NCI-H345 treated with DMSO at 0.1 percent for 48 hours (cell line): Measurements from ENCODE around the gene C1QL2.

Experiments used
- DNase-seq: peaks from one replicate; lab custom pipeline; 2025; ENCODE audit not compliant: unreplicated experiment; lab: John Stamatoyannopoulos, UW

The C1QL2 gene

DNA sequence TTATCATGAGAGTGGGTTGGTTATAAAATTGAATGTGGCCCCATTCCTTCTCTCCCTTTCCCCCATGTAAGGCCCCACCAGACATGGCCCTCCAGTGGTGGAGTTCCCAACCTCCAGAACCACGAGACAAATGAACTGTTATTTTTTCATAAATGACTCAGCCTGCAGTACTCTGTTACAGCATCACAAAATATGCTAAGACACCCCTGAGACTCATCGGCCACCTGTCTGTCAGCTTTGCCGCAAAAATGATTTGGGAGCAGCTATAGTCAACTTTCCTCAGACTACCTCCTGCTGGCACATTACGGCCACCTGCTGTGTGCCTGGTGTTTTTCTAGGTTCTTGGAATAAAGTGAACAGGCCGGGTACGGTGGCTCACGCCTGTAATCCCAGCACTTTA is 21.4 kb upstream of the C1QL2 start:
- no peak for DNase-seq

DNA sequence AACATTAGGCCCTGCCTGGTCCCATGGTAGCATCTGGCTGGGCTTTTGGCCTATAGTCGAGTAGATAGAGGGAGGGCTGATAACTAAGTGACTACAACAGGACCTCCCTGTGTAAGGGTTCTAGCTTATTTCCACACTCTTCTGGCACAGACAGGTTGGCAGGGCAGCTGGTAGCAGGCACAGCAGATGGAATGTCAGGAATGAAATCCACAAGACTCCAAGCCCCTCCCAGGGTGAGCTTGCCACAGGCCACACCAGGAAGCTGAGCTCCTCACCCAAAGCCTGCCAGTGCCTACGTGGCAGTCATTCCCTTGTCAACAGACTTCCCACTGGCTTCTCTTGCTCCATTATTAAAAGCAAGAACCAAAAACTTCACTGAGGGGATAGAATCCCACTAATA is 20.7 kb upstream of the C1QL2 start:
- no peak for DNase-seq

DNA sequence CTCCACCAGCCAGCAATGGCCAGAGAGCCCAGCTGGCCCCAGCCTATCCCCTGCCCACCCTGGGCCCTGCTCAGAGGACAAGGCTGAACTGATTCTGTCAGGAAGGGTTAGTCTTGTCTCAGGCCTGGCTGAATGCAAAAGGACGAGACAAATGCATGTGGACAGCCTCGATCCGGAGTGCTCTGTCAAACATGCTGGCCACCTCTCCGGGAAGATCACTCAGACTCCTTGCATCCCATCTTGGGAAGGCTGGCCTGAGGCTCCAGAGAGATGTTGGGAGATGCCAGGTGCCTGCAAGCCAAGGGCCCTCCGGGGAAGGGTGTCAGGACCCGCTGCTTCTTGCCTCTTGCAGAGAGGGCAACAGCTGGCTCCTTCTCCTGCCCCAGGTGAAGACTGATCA is 20.2 kb upstream of the C1QL2 start:
- no peak for DNase-seq

DNA sequence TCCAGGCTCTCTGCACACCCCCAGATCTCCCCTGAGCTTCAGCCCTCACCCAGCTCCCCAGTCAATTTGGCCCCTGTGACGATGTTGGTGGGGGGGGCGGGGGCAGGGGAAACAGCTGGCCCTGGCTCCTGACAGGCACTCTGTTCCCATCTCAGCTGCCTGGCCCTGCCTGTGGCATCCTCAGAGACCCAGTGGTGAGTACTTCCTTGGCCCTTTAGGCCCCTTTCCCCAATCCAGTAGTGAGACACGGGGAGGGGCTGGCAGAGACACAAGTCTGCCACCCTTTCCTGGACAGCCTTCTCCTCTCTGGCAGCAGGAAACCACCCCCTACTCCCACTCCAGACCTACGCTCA is 19.3 kb upstream of the C1QL2 start:
- DNase-seq = no peak

DNA sequence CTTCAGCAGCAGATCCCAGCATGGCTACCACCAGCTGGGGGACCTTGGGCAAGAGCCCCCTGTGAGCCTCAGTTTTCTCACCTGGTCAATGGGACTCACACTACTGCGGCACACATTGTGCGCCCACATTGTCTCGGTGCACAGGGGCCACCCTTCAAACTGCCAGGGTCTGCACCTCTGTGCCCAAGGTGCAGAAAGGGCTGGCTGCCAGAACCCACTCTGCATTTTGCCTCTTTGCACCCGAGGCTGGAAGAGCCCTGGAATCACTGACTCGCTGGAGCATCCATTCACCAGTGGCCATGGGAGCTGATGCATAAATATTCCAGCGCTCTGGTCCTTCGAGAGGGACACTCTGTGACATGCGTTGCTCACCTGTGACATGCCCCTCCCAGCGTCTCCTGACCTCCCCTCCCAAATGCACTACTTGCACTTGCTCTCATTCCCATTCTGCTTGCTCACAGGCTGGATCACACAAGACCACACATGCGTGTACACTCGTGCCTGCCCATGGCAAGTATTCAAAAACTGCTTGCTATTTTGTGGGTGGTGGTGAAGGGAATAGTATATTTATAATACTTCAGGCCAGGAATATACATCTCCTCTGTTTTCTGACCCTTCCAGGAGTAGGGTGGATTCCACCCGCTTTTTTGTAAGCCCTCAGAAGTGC is 18.8 kb upstream of the C1QL2 start:
- DNase-seq = no peak

DNA sequence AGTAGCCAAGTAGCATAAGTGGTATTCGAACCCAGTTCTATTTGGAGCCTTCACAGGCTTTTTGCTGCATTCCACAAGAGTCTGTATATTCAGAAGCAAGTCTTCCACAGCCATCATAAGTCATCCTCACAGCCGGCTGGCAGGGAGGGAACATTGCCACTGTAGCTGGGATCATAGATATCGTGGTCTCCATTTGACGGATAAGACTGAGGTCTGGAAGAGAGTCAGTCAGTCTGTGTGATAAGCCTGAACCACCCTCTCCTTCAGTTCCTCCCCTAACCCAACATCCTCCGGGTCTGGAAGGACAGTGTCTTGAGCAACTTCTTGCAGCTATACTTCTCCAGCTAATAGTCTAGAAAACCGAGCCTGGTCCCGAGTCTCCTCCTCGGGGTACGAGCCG is 17.0 kb upstream of the C1QL2 start:
- no peak for DNase-seq

DNA sequence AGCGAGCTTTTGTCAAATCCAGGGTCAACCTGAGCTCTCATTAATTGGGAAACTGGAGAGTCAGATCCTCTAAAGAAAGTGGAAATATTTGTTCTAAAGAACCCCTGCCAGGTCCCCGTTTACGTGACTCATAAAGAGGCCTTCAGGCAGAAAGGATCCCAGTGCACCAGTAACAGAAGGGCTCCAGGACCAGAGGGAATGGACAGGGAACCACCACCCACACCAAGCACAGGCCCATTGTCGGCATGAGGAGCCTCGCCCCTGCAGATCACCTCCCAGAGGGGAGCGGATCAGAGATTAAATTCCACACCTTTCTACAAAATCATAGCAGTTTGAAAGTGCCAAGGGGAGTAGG is 16.4 kb upstream of the C1QL2 start:
- DNase-seq = no peak

DNA sequence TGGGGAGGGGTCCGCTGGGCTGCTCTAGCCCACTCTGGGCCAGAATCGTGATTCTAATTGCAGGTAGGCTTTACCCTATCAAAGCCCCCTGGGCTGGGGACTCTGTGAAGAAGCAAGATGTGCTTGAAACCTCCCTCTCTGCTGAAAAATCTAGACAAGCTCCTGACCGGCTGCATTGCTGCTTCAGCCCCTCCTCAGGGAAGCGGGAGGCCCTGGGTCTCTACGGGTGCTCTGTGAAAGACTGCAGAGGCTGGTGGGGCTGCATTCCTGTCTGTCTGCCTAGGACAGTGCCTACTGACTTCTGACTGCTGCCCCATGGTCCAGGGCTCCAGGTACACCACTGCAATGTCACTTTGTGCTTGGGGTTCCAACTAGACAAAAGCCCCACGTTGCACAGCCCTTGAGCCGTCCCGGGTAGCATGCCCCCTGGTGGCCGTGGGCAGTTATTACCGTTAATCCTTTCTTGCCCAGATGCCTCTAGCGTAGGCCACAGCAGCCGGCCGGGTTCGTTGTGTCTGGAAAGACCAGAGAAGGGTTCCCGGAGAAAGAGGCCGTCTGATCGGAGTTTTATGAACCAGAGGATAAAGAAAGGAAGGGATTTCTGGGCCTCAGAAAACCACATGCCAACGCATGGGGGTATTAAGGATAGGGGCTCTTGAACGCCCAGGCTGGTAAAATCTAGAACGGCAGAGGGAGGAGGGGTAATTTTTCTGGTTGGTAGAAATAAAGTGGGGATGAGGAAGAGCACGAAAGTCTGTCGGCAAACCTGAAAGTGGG is 15.9 kb upstream of the C1QL2 start:
- peak; percentile 19 for DNase-seq

DNA sequence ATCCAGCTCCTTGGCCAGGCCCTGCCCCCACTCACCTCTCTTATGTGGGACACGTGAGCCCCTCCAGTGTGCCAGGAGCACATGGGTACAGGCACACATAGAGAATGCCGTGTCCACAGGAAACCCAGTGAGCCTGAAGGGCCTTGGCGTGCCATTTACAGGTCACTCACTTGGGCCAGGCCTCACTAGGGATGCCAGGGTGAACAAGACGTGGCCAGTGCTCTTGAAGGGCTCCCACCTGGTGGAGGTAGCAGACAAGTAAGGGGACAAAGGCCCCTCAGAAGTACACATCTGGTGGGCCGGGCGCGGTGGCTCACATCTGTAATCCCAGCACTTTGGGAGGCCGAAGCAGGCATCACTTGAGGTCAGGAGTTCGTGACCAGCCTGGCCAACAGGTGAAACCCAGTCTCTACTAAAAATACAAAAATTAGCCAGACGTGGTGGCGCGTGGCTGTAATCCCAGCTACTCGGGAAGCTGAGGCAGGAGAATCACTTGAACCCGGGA is 15.1 kb upstream of the C1QL2 start:
- no peak for DNase-seq

DNA sequence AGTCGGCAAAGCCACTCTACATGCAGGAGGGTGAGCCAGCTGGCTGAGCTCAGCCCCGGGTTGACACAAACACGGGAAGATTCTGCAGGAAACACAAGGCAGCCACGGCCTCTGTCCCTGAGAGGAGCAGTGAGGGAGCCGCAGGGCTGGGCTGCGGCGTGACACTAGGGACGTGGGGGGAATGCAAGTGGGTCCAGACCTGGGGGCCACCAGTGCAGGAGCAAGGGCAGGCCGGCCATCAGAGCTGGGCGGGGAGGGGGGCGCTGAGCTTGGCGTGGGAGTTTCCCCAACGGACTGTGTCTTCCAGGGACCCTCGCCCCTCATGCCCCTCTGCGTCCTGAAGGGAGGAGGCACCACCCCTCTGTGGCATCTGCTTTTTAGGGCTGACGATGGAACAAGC is 12.0 kb upstream of the C1QL2 start:
- DNase-seq = no peak

DNA sequence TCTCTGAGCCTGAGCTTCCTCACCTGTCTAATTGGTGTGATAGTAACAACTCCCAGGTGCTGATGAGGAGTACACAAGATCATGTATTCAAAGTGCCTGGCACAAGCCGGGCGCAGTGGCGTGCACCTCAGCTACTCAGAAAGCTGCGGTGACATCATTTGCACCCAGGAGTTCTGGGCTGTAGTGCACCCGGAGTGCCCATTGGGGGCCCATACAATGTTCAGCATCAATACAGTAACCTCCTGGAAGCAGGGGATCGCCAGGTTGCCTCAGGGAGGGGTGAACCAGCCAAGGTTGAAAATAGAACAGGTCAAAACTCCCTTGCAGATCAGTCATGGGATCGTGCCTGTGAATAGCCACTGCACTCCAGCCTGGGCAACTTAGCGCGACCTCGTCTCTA is 11.2 kb upstream of the C1QL2 start:
- DNase-seq = no peak

DNA sequence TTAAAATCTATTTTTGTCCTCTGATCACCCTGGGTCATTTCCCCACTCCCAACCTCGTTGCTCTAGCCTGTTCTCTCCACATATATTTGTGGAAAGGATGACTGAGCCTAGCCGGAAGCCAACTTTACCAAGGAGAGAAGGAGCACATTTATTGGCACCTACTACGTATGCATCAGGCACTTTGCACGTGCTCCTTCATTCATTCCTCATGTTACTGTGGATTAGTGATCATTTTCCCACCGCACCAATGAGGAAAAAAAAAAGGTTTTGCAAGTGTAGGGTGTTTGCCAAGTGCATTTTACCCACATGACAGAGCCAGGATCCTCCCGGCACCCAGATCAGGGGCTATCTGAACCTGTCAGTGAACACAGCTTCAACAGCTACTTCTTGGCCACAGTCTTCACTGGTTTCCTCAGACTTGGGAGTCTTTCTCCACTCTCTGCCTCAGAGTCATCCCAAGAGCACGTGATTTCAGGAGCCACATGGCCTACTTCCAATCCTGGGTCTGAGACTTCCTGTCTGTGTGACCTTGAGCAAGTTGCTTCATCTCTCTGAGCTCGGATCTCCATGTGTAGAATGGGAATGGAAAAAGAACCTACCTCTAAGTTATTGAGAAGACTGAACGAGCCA is 1.9 kb upstream of the C1QL2 start:
- no peak for DNase-seq

DNA sequence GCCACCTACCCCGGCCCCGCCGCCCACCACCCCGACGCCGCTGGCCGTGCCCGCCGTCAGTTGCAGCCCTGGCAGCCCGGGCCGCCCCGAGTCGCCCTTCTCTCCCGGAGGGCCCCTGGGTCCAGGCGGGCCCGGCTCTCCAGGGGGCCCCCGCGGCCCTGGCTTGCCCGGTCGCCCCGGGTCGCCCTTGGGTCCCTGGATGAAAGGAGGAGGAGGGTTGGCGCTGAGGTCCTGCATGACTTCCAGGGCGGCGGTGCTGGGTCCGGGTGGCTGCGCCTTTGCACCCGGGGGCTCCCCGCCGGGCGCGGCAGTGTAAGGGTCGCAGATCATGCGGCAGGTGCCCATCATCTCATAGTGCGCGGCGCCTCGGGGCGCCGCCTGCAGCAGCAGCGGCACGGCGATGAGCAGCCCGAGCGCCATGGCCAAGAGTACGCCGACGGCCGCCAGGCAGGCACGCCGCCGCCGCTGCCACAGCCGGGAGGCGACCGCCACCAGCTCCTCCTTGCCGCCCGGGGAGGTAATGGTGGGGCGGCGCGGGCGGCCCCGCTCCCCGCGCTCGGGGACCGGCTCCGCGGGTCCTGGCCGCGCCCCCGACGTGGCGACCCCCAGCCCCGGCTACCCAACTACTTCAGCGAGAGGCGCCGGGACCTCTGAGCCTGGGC is 570 bp downstream of the C1QL2 start:
- peak; percentile 15 for DNase-seq

DNA sequence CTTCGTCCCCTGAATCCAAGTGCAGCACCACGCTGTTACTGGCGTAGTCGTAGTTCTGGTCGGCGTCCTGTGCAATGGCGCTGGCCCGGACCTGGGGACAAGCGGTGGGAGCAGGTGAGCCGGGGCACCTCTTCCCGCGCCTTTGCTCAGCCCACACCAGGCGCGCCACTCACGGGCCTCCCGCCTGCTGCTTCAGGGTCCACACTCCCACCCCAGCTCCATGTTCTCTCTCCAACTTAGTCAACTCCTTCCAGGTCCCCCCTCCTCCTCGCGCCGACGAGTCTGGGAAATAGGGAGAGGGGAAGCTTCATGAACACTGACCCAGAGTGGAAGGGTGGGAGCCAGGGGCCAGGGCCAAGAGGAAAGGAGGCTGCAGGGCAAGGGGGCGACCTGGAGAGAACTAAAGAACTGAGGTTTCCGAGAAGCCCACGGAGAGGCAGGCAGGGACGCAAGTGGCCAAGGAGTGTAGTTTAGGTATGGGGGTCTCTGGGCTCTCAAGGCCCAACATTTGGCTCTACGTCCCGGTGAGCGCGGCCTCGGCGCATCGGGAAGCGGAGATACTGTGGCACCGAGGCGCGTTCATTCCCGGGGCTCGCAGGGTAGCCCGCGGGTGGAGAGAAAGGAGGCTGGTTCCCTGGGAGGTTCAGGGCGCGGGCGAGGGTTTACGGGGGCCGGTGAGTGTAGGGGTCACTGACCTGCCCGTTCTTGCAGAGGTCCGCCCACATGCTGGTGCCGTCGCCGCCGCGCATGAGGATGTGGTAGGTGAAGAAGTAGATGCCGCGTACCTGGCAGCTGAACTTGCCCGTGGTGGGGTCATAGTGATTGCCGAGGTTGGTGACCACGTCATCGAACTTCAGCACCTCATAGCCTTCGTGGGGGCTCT is 1.4 kb downstream of the C1QL2 start:
- no peak for DNase-seq

DNA sequence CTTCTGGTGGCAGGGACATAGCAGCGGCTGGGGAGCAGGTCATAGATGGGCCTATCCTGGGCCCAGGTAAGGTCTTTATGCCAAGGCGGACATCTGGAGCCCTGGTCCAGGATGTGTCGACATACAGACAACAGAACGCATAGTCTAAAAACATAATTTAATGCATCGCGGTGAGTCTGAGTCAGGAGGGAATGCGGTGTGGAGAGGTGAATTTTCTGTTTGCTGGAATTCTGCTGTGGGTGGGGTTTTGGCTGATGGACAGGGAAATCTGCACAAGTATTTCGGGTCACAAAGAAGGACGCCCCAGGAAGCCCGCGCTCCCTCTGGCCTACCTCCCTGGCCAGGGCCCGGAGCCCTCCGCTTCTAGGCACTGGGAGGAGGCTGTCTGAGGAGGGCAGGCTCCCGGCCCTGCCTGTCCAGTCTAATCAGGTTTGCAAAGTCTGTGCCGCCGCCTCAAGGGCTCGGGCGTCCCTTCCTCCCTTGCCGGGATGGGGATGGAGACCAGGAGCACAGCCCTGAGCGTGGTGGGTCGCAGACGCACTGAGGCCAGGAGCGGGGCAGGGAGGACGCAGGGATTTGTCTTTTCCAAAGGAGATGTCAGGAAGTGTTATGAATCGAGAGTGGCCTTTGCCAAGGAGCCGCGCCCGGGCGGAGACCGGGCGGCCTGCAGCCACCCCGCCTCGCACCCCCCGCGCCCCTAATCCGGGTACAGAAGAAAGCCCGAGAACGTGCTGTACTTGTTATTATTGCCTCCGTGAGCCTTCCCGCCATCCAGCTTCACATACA is 2.3 kb downstream of the C1QL2 start:
- no peak for DNase-seq

DNA sequence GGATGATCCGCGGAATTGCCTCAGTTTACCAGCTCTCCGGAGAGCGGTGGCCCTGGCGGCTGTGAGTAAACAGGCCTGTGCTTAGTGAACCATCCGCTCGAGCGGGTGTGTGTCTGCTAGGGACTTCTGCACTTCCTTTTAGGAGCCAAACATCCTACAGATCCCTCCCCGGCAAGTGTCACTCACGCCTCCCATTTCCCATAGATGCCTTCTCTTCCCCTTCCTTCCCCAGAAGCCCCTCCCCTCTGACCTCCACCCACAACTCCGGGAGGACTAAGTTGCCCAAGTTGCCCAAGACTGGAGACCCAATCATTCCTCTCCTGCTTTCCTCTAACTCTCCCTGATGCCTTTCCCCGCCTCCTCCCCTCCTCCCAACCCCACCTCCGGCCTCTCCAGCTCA is 2.9 kb downstream of the C1QL2 start:
- DNase-seq = no peak

DNA sequence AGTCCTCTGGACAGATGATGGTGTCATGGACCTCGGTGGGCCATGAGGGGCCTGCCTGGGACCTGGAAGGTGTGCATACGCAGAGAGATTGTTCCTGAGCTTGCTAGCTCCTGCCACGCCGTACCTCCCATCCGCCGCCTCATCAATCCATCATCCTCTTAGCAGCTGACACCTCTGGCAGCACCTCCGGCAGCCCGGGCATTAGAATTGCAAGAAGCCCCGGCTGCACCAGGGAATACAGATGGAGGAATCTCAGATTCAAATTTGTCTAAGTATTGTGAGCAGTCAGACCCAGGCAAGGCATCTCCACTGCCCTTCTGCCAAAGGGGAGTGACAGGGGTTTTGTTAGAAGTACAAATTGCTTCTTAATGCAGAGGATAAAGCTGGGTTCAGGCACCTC is 4.5 kb downstream of the C1QL2 start:
- no peak for DNase-seq

DNA sequence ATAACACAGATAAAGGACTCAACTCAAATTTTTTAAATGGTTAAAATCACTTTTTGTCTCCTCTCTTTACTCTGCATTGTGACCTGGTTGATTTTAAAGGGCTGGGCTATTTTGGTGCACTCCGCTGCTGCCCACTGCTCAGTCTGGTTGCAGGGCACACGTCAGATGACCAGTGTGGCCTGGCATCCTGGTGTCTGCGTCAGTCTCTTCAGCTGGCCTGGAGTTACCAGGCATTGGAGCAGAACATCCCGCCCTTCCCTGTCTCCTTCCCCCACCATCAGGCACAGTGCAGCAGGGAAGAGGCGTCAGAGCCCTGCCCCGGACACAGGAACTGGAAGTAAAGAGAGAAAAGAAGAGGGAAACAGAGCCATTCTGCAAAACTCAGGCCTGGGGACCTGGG is 8.9 kb downstream of the C1QL2 start:
- no peak for DNase-seq

DNA sequence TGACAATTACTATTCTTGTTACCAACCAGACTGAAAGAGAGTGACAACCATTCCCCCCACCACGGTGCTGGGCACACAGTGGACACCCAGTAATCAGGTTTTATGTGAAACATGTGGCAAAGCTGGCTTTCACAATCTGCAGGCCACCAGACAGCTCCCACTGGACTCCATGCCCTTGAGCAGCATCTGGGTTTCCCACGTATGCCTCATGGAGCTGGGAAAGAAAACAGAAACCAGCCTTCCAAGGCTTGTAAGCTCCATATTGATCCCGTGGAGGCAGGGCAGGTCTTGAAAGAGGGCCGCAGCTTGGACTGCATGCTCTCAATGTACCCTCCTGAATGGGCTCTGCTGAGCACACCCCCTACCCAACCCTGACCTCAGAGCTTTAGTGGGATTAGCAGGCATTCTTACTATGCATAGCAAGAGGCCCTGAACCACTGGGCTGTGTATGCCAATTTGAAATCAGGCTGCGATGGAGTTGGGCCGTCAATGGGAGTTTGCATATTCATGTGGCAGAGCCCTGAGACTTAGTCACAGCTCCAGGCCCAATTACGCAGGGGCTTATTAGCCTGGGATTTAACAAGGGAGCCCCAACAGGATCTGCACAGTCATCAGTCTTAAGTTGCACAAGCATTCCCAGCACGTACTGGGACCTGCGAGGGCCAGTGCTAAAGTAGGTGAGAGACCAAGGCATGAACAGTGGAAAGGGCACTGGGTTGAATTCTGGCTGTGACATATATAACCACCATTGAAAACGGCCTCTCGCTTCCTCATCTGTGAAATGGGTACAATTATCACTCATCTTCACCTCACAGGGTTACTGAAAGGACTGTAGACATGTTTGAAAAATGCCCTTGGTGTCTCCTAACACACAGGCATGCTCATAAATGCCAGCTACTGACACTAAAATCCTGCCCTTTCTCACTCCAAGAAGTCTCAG is 10.5 kb downstream of the C1QL2 start:
- DNase-seq = no peak
